CD4-positive, alpha-beta T cell treated with Interleukin-4 for 1 hour (primary cell): ENCODE measurements around the gene IFT43.
A peak's percentile ranks its signal among the peaks of the same experiment; 100 is the strongest.

Experiments used
- DNase-seq, 2 donors: peaks; one replicate each; pipeline ENCODE4 v3.0.0-alpha.2; 2020 to 2022

Gene IFT43

DNA sequence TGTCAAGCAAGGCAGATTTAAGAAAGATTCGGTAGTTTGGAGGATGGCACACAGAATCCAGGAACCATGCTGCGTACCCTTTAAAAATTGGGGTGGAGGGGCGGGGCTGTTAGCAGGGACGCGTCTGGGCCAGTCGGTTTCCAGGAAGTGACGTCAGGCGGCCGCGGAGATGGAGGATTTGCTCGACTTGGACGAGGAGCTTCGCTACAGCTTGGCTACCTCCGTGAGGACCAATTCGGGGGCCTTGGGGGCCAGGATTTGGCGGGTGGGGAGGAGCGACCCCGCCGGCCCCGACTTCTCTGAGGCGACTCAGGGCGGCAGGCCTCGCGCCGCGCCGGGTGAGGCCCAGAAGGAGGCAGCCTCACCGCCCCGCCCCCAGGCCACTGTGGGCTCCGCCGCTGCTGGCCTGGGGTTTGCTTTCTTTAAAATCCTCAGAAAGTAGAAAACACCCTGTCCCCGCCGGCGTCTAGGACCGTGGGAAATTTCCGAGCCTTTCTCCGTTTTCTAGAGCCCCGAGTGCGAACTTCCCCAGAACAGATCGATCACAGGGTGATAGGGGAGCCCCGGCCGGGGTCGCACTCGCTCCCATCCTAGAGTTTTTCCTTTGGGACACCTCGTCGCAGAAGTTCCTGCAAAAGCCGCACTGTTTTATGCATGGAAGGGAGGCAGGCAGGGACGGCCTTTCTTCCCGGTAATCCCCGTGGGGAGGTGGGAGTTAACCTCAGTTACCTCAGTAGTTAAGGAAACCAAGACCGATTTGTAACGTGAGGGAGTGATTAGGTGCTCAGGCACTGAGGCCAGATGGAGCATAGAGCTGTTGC lies at the start of gene IFT43:
TSS of gene IFT43 (plus strand) at position 146 of the 821 bp plus-strand sequence. CDS start at position 170, 24 bp downstream.
- peak; percentile 90 for DNase-seq

DNA sequence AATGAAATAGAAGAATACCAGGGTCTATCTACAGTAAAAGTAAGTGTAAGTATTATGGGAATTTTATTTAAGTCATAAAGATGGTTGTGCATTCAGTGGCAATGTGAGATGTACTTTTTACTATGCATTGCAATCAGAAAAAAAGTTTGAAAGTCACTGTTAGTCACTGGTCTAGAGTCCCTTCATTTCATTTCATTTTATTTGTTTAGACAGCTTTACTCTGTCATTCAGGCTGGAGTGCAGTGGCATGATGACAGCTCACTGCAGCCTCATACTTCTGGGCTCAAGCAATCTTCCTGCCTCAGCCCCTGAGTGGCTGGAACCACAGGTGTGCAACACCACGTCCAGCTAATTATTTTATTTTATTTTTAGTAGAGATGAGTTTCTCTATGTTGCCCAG lies 46.4 kb upstream of the IFT43 start:
- DNase-seq, result no peak

GRCh38 chr14:75941030-75941429 lies 44.5 kb upstream of the IFT43 start:
- DNase-seq, result no peak

- no peak for DNase-seq
Observed at GRCh38 chr14:75944607-75945241, 40.8 kb upstream of the IFT43 start.

DNA sequence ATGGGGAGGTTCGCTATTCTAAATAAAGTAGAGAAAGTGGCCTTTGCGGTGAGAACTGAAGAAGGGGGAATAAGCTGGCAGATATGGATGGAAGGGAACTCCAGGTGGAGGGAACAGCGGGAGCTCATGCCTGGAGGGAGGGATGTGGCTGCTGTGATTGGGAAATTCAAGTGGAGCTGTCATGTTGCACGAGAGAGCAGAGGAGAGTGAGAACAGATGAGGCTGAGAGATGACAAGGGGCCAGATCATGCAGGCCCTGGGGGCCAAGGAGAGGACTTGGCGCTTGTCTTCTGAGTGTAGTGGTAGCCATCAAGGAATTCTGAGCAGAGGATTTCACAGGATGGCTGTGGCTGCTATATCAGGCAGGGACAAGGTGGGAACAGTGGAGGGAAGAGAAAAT lies 38.8 kb upstream of the IFT43 start:
- no peak for DNase-seq

DNA sequence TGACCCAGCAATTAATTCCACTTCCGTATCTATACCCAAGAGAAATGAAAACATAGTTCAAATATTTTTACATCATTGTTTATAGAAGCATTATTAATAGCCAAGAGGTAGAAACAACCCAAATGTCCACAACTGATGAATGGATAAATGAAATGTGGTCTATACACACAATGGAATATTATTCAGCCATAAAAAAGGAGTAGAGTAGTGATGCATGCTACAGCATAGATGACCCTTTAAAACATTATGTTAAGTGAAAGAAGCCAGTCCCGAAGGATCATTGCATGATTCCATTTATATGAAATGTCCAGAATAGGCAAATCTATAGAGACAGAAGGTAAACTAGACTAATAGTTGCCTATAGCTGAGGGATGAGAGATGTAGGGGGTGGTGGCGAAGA lies 33.1 kb upstream of the IFT43 start:
- no peak for DNase-seq

DNA sequence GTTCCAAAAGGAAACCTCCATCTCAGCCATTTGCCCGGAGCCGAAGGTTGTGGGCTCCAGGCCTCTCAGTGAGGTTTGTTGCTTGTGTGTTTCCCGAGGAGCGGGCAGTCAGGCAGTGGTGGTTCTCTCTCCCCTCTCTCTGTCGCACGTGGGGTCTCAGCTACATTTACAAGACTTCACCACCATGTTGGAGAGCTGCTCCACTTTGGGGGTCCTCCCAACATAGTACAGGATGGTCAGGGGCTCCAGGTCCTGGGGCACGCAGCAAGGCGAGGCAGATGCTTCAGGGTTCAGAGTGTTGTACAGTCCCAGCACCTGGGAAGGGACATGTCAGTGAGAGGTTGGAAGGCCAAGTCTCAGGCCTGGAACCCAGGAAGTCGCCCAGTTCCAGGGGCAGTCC lies 26.5 kb upstream of the IFT43 start:
- DNase-seq, result no peak

DNA sequence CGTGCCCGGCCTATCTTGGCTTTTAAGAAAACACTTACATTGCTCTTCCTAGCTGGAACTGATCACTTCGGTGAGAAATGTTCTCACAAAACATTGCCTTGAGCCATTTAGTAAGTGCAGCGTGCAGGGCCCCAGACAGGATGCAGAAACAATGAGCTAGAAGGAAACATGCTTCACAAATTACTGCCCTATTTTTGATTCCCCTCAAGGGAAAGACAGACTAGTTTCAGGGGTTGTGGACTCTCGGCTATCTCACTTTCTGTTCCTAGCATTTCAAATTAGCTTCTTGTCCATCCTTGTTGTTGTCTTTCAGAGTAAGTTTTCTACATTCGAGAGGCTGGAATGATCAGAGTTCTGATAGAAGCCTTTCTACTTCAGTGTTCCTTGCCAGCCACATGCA lies 25.3 kb upstream of the IFT43 start:
- no peak for DNase-seq

- DNase-seq, result no peak
Observed at GRCh38 chr14:75961662-75962061, 23.9 kb upstream of the IFT43 start.

- no peak for DNase-seq
Observed at GRCh38 chr14:75967866-75968265, 17.7 kb upstream of the IFT43 start.

DNA sequence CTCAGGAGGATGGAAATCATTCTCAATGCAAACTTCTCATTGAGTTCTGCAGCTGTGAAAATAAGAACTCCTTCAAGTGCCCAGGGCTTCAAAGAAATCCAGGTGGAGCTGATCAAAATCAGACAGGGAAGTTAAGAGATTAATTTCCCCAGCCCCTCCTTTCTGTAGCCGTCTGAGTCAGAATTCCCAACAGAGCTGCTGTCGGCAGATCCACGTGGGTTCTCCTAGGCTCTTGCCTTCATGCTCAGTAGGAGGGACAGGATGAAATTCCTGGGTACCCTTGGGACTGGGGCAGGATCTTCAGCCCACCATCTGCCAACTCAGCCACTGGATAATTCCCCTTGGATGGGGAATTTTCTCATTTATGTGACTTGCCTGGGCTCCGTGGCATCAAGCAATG lies 17.1 kb upstream of the IFT43 start:
- no peak for DNase-seq

DNA sequence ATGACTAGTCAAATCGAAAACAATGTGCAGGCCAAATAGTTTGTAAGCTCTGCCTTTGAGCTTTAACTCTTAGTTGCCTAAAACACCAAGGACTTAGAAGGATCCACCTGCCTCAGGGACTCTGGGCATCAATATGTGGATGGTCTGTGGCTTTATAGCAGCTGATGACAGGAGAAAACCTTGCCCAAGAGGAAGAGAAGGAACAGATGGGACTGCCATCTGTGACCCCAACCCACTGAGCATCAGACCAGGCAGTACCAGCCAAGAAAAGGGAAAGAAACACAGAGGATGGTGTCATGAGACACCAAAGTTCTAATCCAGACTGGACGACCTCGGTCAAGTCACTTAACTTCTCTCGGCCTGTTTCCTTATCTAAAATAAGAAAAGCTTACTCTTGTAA lies 16.4 kb upstream of the IFT43 start:
- DNase-seq, result no peak

DNA sequence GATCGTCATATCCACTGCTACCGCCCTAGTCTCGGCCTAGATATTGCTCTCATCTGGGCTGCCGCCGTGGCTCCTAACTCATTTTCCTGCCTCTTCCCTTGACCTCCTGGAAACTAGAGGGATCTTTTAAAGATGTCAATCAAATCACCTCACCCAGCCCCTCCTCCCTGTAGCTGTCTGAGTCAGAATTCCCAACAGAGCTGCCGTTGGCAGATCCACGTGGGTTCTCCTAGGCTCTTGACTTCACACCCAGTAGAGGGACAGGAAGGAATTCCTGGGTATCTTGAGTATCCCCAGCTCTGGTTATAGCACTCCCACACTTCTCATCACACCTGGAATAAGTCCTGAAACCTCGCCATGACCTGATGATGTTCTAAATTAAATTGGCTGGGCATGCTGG lies 15.7 kb upstream of the IFT43 start:
- DNase-seq, result no peak

GRCh38 chr14:75970989-75971388 lies 14.6 kb upstream of the IFT43 start:
- no peak for DNase-seq

DNA sequence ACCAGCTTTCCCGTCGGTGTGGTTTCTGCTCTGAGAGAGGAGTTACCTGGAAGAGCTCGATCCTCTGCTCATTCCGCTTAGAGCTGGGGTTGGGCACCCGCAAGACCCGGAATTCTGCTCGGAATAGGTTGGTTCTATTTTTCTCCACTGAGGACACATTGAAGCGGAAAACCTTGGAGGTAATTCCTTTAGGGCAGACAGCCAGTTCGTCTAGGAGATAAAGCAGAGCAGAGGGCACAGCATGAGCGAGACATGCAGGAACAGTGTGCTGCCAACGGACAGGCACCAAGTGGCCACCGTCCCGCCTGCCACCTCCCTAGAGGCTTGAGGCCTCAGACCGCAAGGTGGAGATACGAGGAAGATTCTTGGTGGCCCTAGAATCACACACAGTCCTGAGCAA lies 14.1 kb upstream of the IFT43 start:
- DNase-seq, result no peak

DNA sequence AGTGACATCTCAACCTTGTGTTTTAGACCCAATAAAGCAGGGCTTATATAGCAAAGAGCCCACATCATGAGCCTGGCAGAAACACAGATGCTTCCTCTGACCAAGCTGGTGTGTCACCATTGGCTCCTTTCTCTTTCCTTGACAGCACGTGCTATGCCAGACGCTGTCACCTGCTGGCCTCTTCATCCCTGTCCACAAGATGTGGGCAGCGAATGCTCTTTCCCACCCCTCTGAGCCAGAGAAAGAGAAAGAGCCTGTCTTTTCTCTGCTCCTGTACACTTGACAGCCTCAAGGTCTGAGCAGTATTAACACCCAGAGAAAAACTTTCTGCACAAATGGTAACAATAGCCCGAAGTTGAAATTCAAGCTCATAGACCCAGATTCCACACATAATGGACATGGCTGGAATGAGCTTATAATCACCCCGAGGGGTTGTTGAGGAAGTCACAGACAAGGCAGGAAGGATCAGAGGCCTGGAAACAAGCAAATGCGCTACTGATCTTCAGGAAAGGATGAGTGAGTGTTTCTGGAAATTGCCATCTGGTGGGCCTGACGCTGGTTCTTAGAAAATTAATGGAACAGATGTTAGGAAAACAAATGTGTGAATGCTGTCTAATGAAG lies 12.7 kb upstream of the IFT43 start:
- DNase-seq, result no peak

- no peak for DNase-seq
Observed at GRCh38 chr14:75976826-75977581, 8.6 kb upstream of the IFT43 start.

DNA sequence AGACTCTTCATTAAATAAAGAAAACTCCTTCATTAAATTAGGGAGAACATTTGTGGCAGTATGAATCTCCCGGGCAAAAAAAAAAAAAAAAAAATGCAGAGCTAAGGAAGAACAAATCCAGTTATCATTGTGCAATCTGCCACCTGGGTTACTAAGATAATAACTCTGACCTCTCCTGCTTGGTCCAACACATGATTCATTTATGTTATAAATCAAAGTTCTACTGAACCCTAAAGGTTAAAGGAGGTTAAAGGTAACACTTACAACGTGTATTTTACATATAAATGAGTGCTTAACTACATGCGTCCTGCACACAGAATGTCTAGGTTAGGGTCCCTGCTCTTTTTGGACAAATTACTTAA lies 8.0 kb upstream of the IFT43 start:
- DNase-seq, result no peak

DNA sequence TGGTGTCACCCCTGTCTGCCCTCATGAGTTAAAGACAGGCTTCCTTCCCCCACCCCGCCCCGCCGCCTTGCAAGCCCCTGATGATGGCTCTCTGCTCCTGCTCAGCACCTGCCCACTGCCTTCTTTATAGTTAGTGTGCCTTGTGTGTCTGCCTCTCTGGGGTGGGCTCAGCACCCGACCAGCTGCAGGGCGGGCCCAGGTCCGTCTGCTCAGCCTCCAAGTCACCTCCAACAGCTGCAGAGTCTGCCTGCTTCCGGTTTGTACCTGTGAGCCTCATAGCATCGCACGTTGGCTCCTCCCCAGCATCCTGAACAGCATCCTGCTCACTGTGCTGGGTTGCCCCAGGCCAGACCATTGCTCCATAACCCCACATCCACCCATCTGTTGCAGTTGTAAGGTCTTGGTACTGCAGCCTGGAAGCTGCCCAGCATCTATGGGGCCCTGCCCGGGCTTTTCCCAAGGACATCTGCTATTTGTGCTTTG lies 7.3 kb upstream of the IFT43 start:
- DNase-seq, result peak; percentile 26 to 29

DNA sequence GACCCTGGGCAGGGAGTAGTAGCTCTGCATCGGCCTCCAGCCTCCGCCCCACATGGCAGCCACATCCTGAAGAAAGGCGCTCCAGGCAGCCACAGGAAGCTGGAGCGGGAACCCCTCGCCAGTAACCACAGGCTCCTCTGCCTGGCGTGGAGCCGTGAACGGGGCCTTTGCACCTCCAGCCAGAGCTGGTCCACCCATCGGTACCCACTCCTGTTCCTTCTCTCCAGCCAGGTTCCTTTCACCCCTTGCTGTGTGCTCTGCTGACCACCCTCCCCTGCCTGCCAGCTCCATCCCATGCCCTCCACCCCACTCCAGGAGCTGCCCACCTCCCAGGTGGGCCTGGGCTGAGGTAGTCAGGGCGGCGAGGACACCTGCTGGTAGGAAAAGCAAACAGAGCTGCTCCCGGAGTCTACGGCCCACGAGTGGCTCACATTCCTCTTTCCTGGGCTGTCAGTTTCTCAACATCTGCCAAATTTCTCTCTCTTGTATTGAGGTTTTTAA lies 6.4 kb upstream of the IFT43 start:
- DNase-seq, result peak in 1 of 2 donors; percentile 16

DNA sequence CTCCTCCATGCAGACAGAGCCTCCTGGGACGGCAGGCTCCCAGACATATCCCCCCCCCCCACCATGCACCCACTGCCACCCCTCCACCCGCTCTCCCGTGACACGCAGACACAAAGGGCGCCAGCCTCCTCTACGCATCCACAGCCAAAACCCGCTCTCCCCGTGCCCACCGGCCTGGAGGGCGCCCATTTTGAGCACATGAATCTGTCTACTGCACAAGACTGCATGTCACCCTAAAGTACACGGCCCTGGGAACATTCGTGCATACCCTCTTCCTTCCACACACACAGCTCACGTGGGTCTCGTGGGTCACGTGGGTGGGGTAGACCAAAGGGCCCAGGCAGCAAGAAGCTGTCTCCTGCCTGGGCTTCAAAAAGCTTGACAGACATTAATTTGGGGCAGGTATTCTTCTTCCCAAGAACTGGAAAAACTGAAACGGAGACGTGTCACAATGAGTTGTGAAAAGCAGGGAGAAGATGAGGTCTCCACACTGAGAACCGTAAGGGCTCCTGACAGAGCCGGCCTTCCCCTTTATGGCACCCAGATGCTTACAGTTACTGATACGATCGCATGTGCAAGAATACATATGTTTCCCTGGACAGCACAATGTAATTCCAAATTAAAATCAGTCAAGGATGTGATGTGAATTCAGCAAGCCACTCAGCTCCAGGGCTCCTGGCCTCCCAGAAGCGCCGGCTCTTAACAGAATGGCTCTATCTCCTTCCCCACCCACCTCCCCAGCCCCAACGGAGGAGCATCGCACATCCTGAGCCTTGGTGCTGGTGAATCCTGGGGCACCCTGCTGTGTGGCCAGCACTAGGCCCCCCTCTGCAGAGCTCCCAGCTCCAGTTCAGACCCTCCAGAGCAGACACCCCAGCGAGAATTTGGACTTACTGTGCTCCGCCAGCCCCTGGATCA lies 5.7 kb upstream of the IFT43 start:
- DNase-seq, result no peak

DNA sequence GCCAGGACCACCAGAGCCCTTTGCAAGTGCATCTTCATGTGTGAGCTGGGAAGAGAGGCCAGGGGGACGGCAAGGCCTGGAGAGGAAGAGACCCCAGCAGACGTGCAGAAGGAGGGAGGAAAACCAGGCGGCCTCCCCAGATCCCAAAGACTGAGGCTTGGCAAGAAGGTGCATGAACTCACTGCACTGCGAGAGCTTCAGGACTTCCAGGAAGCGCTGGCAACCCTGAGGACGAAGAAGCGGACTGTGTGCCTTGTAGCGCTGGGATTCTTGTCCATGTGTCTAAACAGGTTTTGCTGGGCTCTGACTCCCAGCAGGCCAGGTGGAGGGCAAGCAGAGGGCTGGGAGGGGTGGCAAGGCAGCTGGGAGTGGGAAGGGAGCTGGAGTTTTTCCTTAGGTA lies 4.7 kb upstream of the IFT43 start:
- DNase-seq, result no peak
